ENCODE data around the gene SRPK2.

The SRPK2 gene

GRCh38 chr7:105126436-105126975 is 262.2 kb downstream of the SRPK2 start:
- TF ChIP-seq CTCF (IDR thresholded peaks at IDR 0.05) = no peak
- Histone ChIP-seq H3K4me2 (ENCODE audit: low read length) (no peak overlapping the region), H3K36me3 (ENCODE audit: control insufficient read depth, insufficient read depth, low read length) (no peaks in the 10 kb centered on the region), H3K9ac (no peak overlapping the region), H3K4me3 (ENCODE audit: low read depth, low read length) (no peak overlapping the region), H3K27ac (no peak overlapping the region), H2AFZ (no peak overlapping the region), H3K4me1 (peaks cover 3% of the 10 kb centered on the region), H3K27me3 (ENCODE audit: control insufficient read depth, insufficient read depth, low read length) (no peaks in the 10 kb centered on the region), H3K9me3 (ENCODE audit: control insufficient read depth, low read length) (no peaks in the 10 kb centered on the region), H3K79me2 (peaks cover 10% of the 10 kb centered on the region)

GRCh38 chr7:105125745-105126144 is 263.0 kb downstream of the SRPK2 start:
- no peak overlapping the region for H3K9ac ChIP-seq

GRCh38 chr7:105122619-105123018 is 266.1 kb downstream of the SRPK2 start:
- no peak for TF ChIP-seq CTCF (IDR thresholded peaks at IDR 0.05)
- H3K4me1 ChIP-seq = peaks cover 4% of the 10 kb centered on the region
- H3K27me3 ChIP-seq (ENCODE audit: control insufficient read depth, insufficient read depth, low read length) = no peaks in the 10 kb centered on the region
- no peaks in the 10 kb centered on the region for H3K79me2 ChIP-seq
- no peak overlapping the region for H3K4me2 ChIP-seq (ENCODE audit: low read length)
- no peak overlapping the region for H2AFZ ChIP-seq
- no peaks in the 10 kb centered on the region for H3K36me3 ChIP-seq (ENCODE audit: control insufficient read depth, insufficient read depth, low read length)
- H3K9ac ChIP-seq = no peak overlapping the region
- no peak overlapping the region for H3K4me3 ChIP-seq (ENCODE audit: low read depth, low read length)
- no peaks in the 10 kb centered on the region for H3K9me3 ChIP-seq (ENCODE audit: control insufficient read depth, low read length)
- no peak overlapping the region for H3K27ac ChIP-seq

More at GRCh38 chr7:105125745-105126144, 263.0 kb downstream of the SRPK2 start:
- Histone ChIP-seq H3K27me3 (ENCODE audit: control insufficient read depth, insufficient read depth, low read length) (no peaks in the 10 kb centered on the region), H3K4me2 (ENCODE audit: low read length) (no peak overlapping the region), H3K36me3 (ENCODE audit: control insufficient read depth, insufficient read depth, low read length) (no peaks in the 10 kb centered on the region), H3K4me3 (ENCODE audit: low read depth, low read length) (no peak overlapping the region), H3K9me3 (ENCODE audit: control insufficient read depth, low read length) (no peaks in the 10 kb centered on the region), H3K27ac (no peak overlapping the region), H2AFZ (no peak overlapping the region), H3K79me2 (peaks cover 5% of the 10 kb centered on the region), H3K4me1 (no peaks in the 10 kb centered on the region)
- no peak for TF ChIP-seq CTCF (IDR thresholded peaks at IDR 0.05)

GRCh38 chr7:105118612-105119600 is 269.8 kb downstream of the SRPK2 start:
- no peaks in the 10 kb centered on the region for H3K27me3 ChIP-seq (ENCODE audit: control insufficient read depth, insufficient read depth, low read length)
- no peak overlapping the region for H3K4me2 ChIP-seq (ENCODE audit: low read length)
- H3K4me1 ChIP-seq = peaks cover 4% of the 10 kb centered on the region
- no peak overlapping the region for H3K9ac ChIP-seq
- no peak for TF ChIP-seq CTCF (IDR thresholded peaks at IDR 0.05)
- no peaks in the 10 kb centered on the region for H3K36me3 ChIP-seq (ENCODE audit: control insufficient read depth, insufficient read depth, low read length)
- no peak overlapping the region for H3K4me3 ChIP-seq (ENCODE audit: low read depth, low read length)
- no peaks in the 10 kb centered on the region for H3K9me3 ChIP-seq (ENCODE audit: control insufficient read depth, low read length)
- H3K79me2 ChIP-seq = no peaks in the 10 kb centered on the region
- no peak overlapping the region for H3K27ac ChIP-seq
- H2AFZ ChIP-seq = no peak overlapping the region
